Kidney (tissue), 14 donors: ENCODE results near the gene ANO10. TPM values are rescaled to one million over a fixed set of nuclear protein-coding genes. Genes with fewer than 3 reads are reported as not detected.
"Not testable (repeated sequence)": the region's sequence is repeated elsewhere in the genome, so short reads cannot be mapped to it uniquely, and the experiment has no call there.

Source experiments
- DNase-seq, 5 donors: peaks; one replicate each; pipeline ENCODE4 v3.0.0-alpha.2; 2013 to 2020
- FAIRE-seq: peaks from 2 replicates; lab custom pipeline; 2012; peaks lifted over from hg19 to GRCh38; lab: Jason Lieb, UNC
- H3K27ac ChIP-seq, 2 donors: one replicate each; pipeline ENCODE4 v1.7.0; 2013; ENCODE audit warnings: low read depth in 2 of 2, low read length in 2 of 2, inconsistent platforms in 1 of 2
- H3K27me3 ChIP-seq: one replicate; pipeline ENCODE4 v1.7.1; 2013; ENCODE audit warnings: low read length, inconsistent platforms; ENCODE audit not compliant: control insufficient read depth, insufficient read depth
- H3K36me3 ChIP-seq, 3 donors: one replicate each; pipeline versions ENCODE4 v1.7.0 to v1.7.1; 2013; ENCODE audit warnings: low read length in 3 of 3, control low read depth in 1 of 3, inconsistent platforms in 1 of 3; ENCODE audit not compliant: insufficient read depth in 3 of 3, control insufficient read depth in 2 of 3
- H3K4me1 ChIP-seq, 3 donors: one replicate each; pipeline versions ENCODE4 v1.7.0 to v1.7.1; 2013; ENCODE audit warnings: low read length in 3 of 3, inconsistent platforms in 1 of 3, low read depth in 1 of 3; ENCODE audit not compliant: control insufficient read depth in 2 of 3, insufficient read depth in 2 of 3
- H3K4me3 ChIP-seq, 3 donors: one replicate each; pipeline versions ENCODE4 v1.7.0 to v1.8.1; 2013; ENCODE audit warnings: low read length in 3 of 3, control low read depth in 1 of 3, inconsistent platforms in 1 of 3
- H3K9ac ChIP-seq, 3 donors: one replicate each; pipeline versions ENCODE4 v1.7.0 to v1.7.1; 2013; ENCODE audit warnings: low read length in 3 of 3, control low read depth in 1 of 3, inconsistent platforms in 1 of 3
- H3K9me3 ChIP-seq, 3 donors: one replicate each; pipeline versions ENCODE4 v1.7.0 to v1.7.1; 2013; ENCODE audit warnings: low read length in 3 of 3, control low read depth in 1 of 3, inconsistent platforms in 1 of 3; ENCODE audit not compliant: control insufficient read depth in 2 of 3, insufficient read depth in 1 of 3
- intact Hi-C: fragments of 100-400 bp; cut with DNase I; formaldehyde crosslinking; loops from one replicate; pipeline ENCODE4 v1.11.1; 2022
- polyA plus RNA-seq: library from polyadenylated mRNA; stranded (reverse); fragments of 350-450 nt; fragmentation: Illumina TruSeq; extraction: RNeasy Lipid Tissue Mini Kit (QIAGEN cat#74804); gene quantifications from one replicate; pipeline ENCODE4 v1.2.3, GENCODE V29; 2014; ENCODE audit warnings: low read depth, low replicate concordance; ENCODE audit not compliant: insufficient read depth
- total RNA-seq: library from RNA; stranded (reverse); fragmentation: NEBNext Ultra II Directional; extraction: Animal tissue kit (Norgen Biotek cat#: 25700); gene quantifications from one replicate; pipeline ENCODE4 v1.2.1, GENCODE V29; 2021
- TF ChIP-seq, protein P1 (sequence below): IDR thresholded peaks from 3 replicates; pipeline ENCODE4 v1.5.1; 2012; ENCODE audit warnings: mild to moderate bottlenecking, moderate library complexity, borderline replicate concordance; ENCODE audit not compliant: insufficient read depth; ENCODE audit errors: extremely low read depth
- donor health status: control.
- donor health status: control.
- donor health status: control.
- donor health status: control.
- donor health status: control.
- donor health status: DM: yes; HTN: yes; CAD: no.
- donor health status: Normal renal cell carcinoma (clear cell type).

Gene ANO10
- total and polyA plus RNA-seq, 2 donors from 2014 or later: 45.7 to 48.2 TPM

DNA sequence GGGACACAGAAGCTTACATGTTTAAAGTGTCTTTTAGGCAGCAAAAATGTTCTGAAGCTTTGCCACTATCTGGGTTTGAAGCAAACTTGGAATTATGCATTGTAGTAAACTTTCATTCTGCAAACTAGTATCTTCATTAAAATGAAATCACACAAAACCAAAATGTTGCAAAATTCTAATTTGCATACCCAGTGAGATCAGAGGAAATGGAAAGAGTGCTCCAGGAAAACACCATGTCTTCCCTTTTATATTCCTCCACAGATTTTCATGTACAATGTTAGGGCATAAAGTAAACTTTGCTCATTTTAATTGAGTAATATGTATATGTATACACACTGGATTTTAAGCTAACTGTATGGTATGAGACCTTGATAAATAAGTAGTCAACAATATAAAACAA, 23.9 kb downstream of the ANO10 start:
- no peaks in the 10 kb centered on the region for H3K27me3 ChIP-seq
- intact Hi-C loops: no loop called here
- DNase-seq (no peak), FAIRE-seq (no peak)
- TF ChIP-seq, protein P1, sequence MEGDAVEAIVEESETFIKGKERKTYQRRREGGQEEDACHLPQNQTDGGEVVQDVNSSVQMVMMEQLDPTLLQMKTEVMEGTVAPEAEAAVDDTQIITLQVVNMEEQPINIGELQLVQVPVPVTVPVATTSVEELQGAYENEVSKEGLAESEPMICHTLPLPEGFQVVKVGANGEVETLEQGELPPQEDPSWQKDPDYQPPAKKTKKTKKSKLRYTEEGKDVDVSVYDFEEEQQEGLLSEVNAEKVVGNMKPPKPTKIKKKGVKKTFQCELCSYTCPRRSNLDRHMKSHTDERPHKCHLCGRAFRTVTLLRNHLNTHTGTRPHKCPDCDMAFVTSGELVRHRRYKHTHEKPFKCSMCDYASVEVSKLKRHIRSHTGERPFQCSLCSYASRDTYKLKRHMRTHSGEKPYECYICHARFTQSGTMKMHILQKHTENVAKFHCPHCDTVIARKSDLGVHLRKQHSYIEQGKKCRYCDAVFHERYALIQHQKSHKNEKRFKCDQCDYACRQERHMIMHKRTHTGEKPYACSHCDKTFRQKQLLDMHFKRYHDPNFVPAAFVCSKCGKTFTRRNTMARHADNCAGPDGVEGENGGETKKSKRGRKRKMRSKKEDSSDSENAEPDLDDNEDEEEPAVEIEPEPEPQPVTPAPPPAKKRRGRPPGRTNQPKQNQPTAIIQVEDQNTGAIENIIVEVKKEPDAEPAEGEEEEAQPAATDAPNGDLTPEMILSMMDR: no peak
- no peak overlapping the region for H3K27ac ChIP-seq
- H3K4me1 ChIP-seq: no peaks in the 10 kb centered on the region
- H3K4me3 ChIP-seq: no peak overlapping the region
- H3K9ac ChIP-seq: no peak overlapping the region
- H3K36me3 ChIP-seq: no peaks in the 10 kb centered on the region
- no peaks in the 10 kb centered on the region for H3K9me3 ChIP-seq

GRCh38 chr3:43596178-43596577, 25.6 kb downstream of the ANO10 start:
- H3K4me1 ChIP-seq, intact Hi-C loops, H3K9ac ChIP-seq, FAIRE-seq, H3K27ac ChIP-seq, H3K9me3 ChIP-seq, H3K4me3 ChIP-seq, H3K36me3 ChIP-seq, DNase-seq, H3K27me3 ChIP-seq: not testable (repeated sequence)

- H3K36me3 ChIP-seq, H3K9me3 ChIP-seq, H3K27ac ChIP-seq, FAIRE-seq, H3K4me1 ChIP-seq, H3K9ac ChIP-seq, intact Hi-C loops, DNase-seq, H3K27me3 ChIP-seq, H3K4me3 ChIP-seq: not testable (repeated sequence)
These were observed 26.5 kb downstream of the ANO10 start for GRCh38 chr3:43595280-43595679.

DNA sequence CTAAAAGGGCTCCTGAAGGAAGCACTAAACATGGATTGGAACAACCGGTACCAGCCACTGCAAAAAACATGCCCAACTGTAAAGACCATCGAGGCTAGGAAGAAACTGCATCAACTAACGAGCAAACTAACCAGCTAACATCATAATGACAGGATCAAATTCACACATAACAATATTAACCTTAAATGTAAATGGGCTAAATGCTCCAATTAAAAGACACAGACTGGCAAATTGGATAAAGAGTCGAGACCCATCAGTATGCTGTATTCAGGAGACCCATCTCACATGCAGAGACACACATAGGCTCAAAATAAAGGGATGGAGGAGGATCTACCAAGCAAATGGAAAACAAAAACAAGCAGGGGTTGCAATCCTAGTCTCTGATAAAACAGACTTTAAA, 28.2 kb downstream of the ANO10 start:
- H3K36me3 ChIP-seq, FAIRE-seq, H3K9ac ChIP-seq, H3K4me1 ChIP-seq, DNase-seq, H3K27ac ChIP-seq, H3K27me3 ChIP-seq, H3K4me3 ChIP-seq, intact Hi-C loops, H3K9me3 ChIP-seq: not testable (repeated sequence)

DNA sequence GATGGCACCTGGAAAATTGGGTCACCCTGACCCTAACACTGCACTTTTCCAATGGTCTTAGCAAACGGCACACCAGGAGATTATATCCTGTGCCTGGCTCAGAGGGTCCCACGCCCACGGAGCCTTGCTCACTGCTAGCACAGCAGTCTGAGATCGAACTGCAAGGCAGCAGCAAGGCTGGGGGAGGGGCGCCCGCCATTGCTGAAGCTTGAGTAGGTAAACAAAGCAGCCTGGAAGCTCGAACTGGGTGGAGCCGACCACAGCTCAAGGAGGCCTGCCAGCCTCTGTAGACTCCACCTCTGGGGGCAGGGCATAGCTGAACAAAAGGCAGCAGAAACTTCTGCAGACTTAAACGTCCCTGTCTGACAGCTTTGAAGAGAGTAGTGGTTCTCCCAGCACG, 29.9 kb downstream of the ANO10 start:
- intact Hi-C loops, DNase-seq, H3K27me3 ChIP-seq, H3K27ac ChIP-seq, H3K9me3 ChIP-seq, H3K4me3 ChIP-seq, FAIRE-seq, H3K4me1 ChIP-seq, H3K9ac ChIP-seq, H3K36me3 ChIP-seq: not testable (repeated sequence)
